PC-3 (cell line): ENCODE data around the gene CDIP1.

ENCODE experiments used
- EZH2 ChIP-seq: fragments of 300-600 bp; sonication (generic); IDR thresholded peaks from one replicate; pipeline ENCODE4 v1.6.1; 2017; ENCODE audit warnings: antibody characterized with exemption, mild to moderate bottlenecking, low read length; ENCODE audit not compliant: unreplicated experiment
- EZH2phosphoT487 ChIP-seq: fragments of 300-600 bp; sonication (generic); IDR thresholded peaks from 2 replicates; pipeline ENCODE4 v1.6.1; 2018; ENCODE audit warnings: mild to moderate bottlenecking, antibody characterized with exemption, low read length, borderline replicate concordance
- TF ChIP-seq, protein P1 (sequence below): fragments of 300-600 bp; sonication (generic); conservative IDR thresholded peaks from 2 replicates; pipeline ENCODE4 v1.5.1; 2017; ENCODE audit warnings: antibody characterized with exemption, low read depth, mild to moderate bottlenecking, low read length

DNA sequence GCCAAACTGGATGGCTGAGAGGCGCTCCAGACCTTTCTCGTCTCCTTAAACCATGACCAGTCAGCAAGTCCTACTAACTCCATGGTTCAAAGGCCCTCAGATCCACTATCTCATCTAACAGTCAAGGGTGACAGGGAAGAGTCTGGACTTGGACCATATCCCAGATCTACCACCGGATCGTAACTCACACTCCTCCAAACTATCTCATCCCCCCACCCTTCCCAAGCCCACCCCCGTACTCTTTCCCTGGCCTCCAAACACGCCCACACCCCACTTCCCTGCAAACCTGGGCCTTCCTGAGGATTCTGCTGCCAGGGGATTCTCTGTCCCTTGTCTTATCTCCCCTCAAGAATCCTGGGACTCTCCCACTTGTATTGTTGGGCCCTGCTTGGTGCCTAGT lies 5.1 kb downstream of the CDIP1 start:
- TF ChIP-seq, protein P1, sequence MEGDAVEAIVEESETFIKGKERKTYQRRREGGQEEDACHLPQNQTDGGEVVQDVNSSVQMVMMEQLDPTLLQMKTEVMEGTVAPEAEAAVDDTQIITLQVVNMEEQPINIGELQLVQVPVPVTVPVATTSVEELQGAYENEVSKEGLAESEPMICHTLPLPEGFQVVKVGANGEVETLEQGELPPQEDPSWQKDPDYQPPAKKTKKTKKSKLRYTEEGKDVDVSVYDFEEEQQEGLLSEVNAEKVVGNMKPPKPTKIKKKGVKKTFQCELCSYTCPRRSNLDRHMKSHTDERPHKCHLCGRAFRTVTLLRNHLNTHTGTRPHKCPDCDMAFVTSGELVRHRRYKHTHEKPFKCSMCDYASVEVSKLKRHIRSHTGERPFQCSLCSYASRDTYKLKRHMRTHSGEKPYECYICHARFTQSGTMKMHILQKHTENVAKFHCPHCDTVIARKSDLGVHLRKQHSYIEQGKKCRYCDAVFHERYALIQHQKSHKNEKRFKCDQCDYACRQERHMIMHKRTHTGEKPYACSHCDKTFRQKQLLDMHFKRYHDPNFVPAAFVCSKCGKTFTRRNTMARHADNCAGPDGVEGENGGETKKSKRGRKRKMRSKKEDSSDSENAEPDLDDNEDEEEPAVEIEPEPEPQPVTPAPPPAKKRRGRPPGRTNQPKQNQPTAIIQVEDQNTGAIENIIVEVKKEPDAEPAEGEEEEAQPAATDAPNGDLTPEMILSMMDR = no peak
- TF ChIP-seq EZH2 (no peak), EZH2phosphoT487 (no peak)
